Measurements from ENCODE around the gene FXYD6.

The FXYD6 gene

GRCh38 chr11:117902001-117902845 is 25.8 kb upstream of the FXYD6 start:
- H3K4me1 ChIP-seq (ENCODE audit: control insufficient read depth, insufficient read depth, low read length), result no peaks in the 10 kb centered on the region
- no peaks in the 10 kb centered on the region for H3K9me3 ChIP-seq (ENCODE audit: control insufficient read depth, insufficient read depth, low read depth, low read length)
- H3K27me3 ChIP-seq (ENCODE audit: control insufficient read depth, insufficient read depth, low read length), result no peaks in the 10 kb centered on the region; the same call in 1 of the 2 replicates
- H3K36me3 ChIP-seq (ENCODE audit: control insufficient read depth, insufficient read depth, low read length), result no peaks in the 10 kb centered on the region
- no peak overlapping the region for H3K4me3 ChIP-seq (ENCODE audit: low read depth, low read length)
- H3K9ac ChIP-seq (ENCODE audit: low read length), result no peak overlapping the region
- no peak overlapping the region for H3K27ac ChIP-seq (ENCODE audit: low read depth, low read length)

DNA sequence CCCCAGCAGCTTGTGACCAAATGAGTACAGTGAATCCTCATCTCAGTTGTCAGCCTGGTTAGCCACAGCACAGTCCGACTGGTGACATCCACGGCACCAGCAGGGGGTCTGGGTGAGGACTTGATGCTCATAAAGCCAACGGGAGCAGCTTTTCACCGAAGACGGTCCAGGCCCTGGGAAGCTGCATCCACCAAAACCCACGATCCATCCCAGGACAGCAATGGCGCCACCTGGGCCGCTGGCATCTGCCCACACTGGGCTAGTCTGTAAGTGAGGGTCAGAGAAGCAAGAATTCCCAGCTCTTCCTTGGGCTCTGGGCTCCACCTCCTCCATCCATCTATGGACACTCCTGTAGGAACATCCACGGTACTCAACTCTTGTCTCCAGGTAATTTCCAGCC is 25.1 kb upstream of the FXYD6 start:
- Histone ChIP-seq H3K27me3 (ENCODE audit: control insufficient read depth, insufficient read depth, low read length) (peaks cover 5% of the 10 kb centered on the region; the same call in 1 of the 2 replicates), H3K36me3 (ENCODE audit: control insufficient read depth, insufficient read depth, low read length) (no peaks in the 10 kb centered on the region)

DNA sequence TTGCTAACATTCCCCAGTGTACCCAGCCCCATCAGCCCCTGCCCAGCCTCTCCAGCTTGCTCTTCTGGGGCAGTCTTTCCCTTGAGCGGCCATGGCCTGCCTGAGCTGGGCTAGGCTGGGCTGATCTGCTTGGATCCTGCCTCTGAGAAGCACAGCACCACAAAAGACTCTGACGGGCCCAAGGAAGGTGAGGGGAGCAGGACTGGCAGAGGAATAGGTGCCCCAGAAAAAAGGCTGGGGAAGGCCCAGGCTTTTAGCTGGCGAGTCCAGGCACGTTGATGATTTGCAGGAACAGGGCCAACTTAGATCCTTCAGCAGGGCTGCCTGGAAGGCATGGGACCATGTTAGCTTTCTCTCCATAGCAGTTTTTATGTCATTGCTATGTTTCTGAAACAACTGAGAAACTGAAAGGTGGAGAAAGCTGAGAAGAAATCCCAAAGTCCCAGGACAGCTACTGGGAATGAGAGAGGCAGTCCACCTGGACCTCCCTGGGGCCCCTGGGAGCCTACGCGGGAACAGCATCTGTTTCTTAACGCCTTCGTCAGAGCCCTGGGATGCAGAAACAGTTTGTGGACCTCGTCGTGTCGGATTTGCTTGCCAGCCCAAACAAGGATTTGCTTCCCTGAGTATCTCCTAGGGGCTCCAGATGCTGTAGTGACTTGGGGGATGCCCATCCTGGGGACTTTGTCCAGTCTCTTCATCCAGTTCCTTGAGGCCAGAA is 24.4 kb upstream of the FXYD6 start:
- Histone ChIP-seq H3K4me3 (ENCODE audit: low read depth, low read length) (no peak overlapping the region), H3K4me1 (ENCODE audit: control insufficient read depth, insufficient read depth, low read length) (no peaks in the 10 kb centered on the region), H3K36me3 (ENCODE audit: control insufficient read depth, insufficient read depth, low read length) (no peaks in the 10 kb centered on the region), H3K27me3 (ENCODE audit: control insufficient read depth, insufficient read depth, low read length) (peaks cover 7% of the 10 kb centered on the region; the same call in 1 of the 2 replicates), H3K9ac (ENCODE audit: low read length) (no peak overlapping the region), H3K27ac (ENCODE audit: low read depth, low read length) (no peak overlapping the region), H3K9me3 (ENCODE audit: control insufficient read depth, insufficient read depth, low read depth, low read length) (no peaks in the 10 kb centered on the region)

More for the DNA sequence above, 25.1 kb upstream of the FXYD6 start:
- Histone ChIP-seq H3K9ac (ENCODE audit: low read length) (no peak overlapping the region), H3K9me3 (ENCODE audit: control insufficient read depth, insufficient read depth, low read depth, low read length) (no peaks in the 10 kb centered on the region), H3K27ac (ENCODE audit: low read depth, low read length) (no peak overlapping the region), H3K4me3 (ENCODE audit: low read depth, low read length) (no peak overlapping the region), H3K4me1 (ENCODE audit: control insufficient read depth, insufficient read depth, low read length) (no peaks in the 10 kb centered on the region)

DNA sequence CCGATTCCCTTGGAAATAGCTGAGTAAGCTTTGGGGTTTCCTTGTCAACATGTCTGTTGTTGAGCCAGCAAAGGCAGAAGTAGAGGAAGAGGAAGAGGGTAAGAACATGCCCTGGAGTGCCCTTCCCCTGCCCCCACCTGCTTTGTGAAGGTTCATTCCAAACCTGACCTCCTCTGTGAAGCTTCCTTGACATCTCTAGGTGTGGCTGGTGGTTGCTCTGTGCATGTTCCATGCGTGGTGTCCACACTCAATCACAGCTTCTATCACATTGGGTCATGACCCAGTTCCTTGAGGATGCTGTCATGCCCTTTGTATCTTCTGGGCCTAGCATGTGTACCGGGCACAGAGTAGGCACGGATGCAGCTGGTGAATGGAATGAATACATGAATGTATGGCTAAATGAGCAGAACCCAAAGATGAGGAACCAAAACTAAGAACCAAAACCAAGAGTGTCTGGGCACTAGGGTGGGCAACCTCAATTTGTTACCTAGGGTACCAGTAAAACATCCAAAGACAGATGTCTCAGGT is 23.7 kb upstream of the FXYD6 start:
- Histone ChIP-seq H3K9me3 (ENCODE audit: control insufficient read depth, insufficient read depth, low read depth, low read length) (no peaks in the 10 kb centered on the region), H3K9ac (ENCODE audit: low read length) (no peak overlapping the region), H3K27me3 (ENCODE audit: control insufficient read depth, insufficient read depth, low read length) (peaks cover 7% of the 10 kb centered on the region; the same call in 1 of the 2 replicates), H3K27ac (ENCODE audit: low read depth, low read length) (no peak overlapping the region), H3K4me3 (ENCODE audit: low read depth, low read length) (no peak overlapping the region), H3K36me3 (ENCODE audit: control insufficient read depth, insufficient read depth, low read length) (no peaks in the 10 kb centered on the region), H3K4me1 (ENCODE audit: control insufficient read depth, insufficient read depth, low read length) (no peaks in the 10 kb centered on the region)

GRCh38 chr11:117898059-117898458 is 21.6 kb upstream of the FXYD6 start:
- no peak overlapping the region for H3K9ac ChIP-seq (ENCODE audit: low read length)
- no peaks in the 10 kb centered on the region for H3K4me1 ChIP-seq (ENCODE audit: control insufficient read depth, insufficient read depth, low read length)
- no peak overlapping the region for H3K27ac ChIP-seq (ENCODE audit: low read depth, low read length)
- no peak overlapping the region for H3K4me3 ChIP-seq (ENCODE audit: low read depth, low read length)
- H3K27me3 ChIP-seq (ENCODE audit: control insufficient read depth, insufficient read depth, low read length), result peaks cover 7% of the 10 kb centered on the region; the same call in 1 of the 2 replicates
- no peaks in the 10 kb centered on the region for H3K36me3 ChIP-seq (ENCODE audit: control insufficient read depth, insufficient read depth, low read length)
- no peaks in the 10 kb centered on the region for H3K9me3 ChIP-seq (ENCODE audit: control insufficient read depth, insufficient read depth, low read depth, low read length)

GRCh38 chr11:117892651-117893050 is 16.2 kb upstream of the FXYD6 start:
- H3K4me1 ChIP-seq (ENCODE audit: control insufficient read depth, insufficient read depth, low read length), result peaks cover 7% of the 10 kb centered on the region; the same call in 1 of the 2 replicates
- H3K36me3 ChIP-seq (ENCODE audit: control insufficient read depth, insufficient read depth, low read length), result no peaks in the 10 kb centered on the region
- no peak overlapping the region for H3K9ac ChIP-seq (ENCODE audit: low read length)
- H3K9me3 ChIP-seq (ENCODE audit: control insufficient read depth, insufficient read depth, low read depth, low read length), result peaks cover 2% of the 10 kb centered on the region; the same call in 1 of the 2 replicates
- peaks cover 7% of the 10 kb centered on the region; the same call in 1 of the 2 replicates for H3K27me3 ChIP-seq (ENCODE audit: control insufficient read depth, insufficient read depth, low read length)
- no peak overlapping the region for H3K27ac ChIP-seq (ENCODE audit: low read depth, low read length)
- no peak overlapping the region for H3K4me3 ChIP-seq (ENCODE audit: low read depth, low read length)

GRCh38 chr11:117891362-117891761 is 14.9 kb upstream of the FXYD6 start:
- Histone ChIP-seq H3K27me3 (ENCODE audit: control insufficient read depth, insufficient read depth, low read length) (no peaks in the 10 kb centered on the region), H3K27ac (ENCODE audit: low read depth, low read length) (no peak overlapping the region), H3K36me3 (ENCODE audit: control insufficient read depth, insufficient read depth, low read length) (no peaks in the 10 kb centered on the region), H3K4me1 (ENCODE audit: control insufficient read depth, insufficient read depth, low read length) (peaks cover 7% of the 10 kb centered on the region; the same call in 1 of the 2 replicates), H3K9me3 (ENCODE audit: control insufficient read depth, insufficient read depth, low read depth, low read length) (peaks cover 2% of the 10 kb centered on the region; the same call in 1 of the 2 replicates), H3K4me3 (ENCODE audit: low read depth, low read length) (no peak overlapping the region), H3K9ac (ENCODE audit: low read length) (no peak overlapping the region)

DNA sequence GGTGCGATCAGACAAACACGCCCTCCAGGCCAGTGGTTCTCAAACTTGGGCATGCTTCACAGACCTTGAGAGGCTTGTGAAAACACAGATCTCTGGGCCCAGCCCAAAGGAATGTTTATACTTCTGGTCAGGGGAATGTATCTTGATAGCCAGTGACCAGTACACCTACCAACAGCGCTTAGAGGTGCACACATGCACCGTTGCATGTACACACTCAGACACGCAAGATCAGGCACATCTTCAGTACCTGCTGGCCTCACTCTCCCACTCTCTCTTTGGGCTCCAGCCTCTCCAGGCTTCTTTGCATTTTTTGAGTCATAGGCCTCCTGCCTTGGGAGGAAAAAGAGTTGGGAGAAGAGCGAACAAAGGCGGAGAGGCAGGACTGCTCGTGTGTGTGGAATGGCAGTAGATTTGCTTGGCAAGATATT is 11.7 kb upstream of the FXYD6 start:
- Histone ChIP-seq H3K4me1 (ENCODE audit: control insufficient read depth, insufficient read depth, low read length) (peaks cover 18% of the 10 kb centered on the region; the same call in 1 of the 2 replicates), H3K9me3 (ENCODE audit: control insufficient read depth, insufficient read depth, low read depth, low read length) (peaks cover 2% of the 10 kb centered on the region; the same call in 1 of the 2 replicates), H3K36me3 (ENCODE audit: control insufficient read depth, insufficient read depth, low read length) (no peaks in the 10 kb centered on the region), H3K27ac (ENCODE audit: low read depth, low read length) (no peak overlapping the region), H3K27me3 (ENCODE audit: control insufficient read depth, insufficient read depth, low read length) (0 out of 2 replicates have a peak, but pooled peaks cover 2% of the 10 kb centered on the region), H3K9ac (ENCODE audit: low read length) (no peak overlapping the region), H3K4me3 (ENCODE audit: low read depth, low read length) (no peak overlapping the region)

- peaks cover under 1% of the 10 kb centered on the region; the same call in 1 of the 2 replicates for H3K9me3 ChIP-seq (ENCODE audit: control insufficient read depth, insufficient read depth, low read depth, low read length)
- H3K4me1 ChIP-seq (ENCODE audit: control insufficient read depth, insufficient read depth, low read length), result peaks cover 22% of the 10 kb centered on the region
- no peak overlapping the region for H3K4me3 ChIP-seq (ENCODE audit: low read depth, low read length)
- H3K27ac ChIP-seq (ENCODE audit: low read depth, low read length), result no peak overlapping the region
- H3K9ac ChIP-seq (ENCODE audit: low read length), result no peak overlapping the region
- 0 out of 2 replicates have a peak, but pooled peaks cover 2% of the 10 kb centered on the region for H3K27me3 ChIP-seq (ENCODE audit: control insufficient read depth, insufficient read depth, low read length)
- no peaks in the 10 kb centered on the region for H3K36me3 ChIP-seq (ENCODE audit: control insufficient read depth, insufficient read depth, low read length)
Observed at GRCh38 chr11:117887431-117888138, 11.1 kb upstream of the FXYD6 start.

DNA sequence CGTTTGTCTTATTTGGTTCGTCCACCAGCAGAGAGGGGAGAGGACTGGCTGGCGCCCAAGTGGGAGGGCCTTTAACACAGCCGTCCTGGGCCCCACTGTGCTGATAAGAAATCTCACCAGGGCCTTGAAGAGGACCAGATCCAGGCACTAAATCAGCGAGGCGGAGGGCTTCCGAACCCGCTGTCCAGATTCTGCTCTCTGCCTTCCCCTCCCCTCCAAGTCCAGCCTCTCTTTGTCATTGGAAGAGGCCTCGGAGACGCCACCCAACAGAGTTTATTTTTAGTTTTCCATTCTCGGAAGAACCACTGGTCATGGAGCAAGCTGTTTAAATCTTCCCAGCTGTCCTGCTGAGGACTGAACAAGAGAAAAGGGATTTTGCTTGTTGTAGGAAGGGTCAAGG is 9.3 kb upstream of the FXYD6 start:
- peaks cover 25% of the 10 kb centered on the region for H3K4me1 ChIP-seq (ENCODE audit: control insufficient read depth, insufficient read depth, low read length)
- H3K36me3 ChIP-seq (ENCODE audit: control insufficient read depth, insufficient read depth, low read length), result no peaks in the 10 kb centered on the region
- H3K4me3 ChIP-seq (ENCODE audit: low read depth, low read length), result no peak overlapping the region
- peaks cover 14% of the 10 kb centered on the region; the same call in 1 of the 2 replicates for H3K27me3 ChIP-seq (ENCODE audit: control insufficient read depth, insufficient read depth, low read length)
- no peak overlapping the region for H3K27ac ChIP-seq (ENCODE audit: low read depth, low read length)
- no peak overlapping the region for H3K9ac ChIP-seq (ENCODE audit: low read length)
- no peaks in the 10 kb centered on the region for H3K9me3 ChIP-seq (ENCODE audit: control insufficient read depth, insufficient read depth, low read depth, low read length)
